ENCODE data around the gene A2M.

The A2M gene

GRCh38 chr12:9113987-9114309 is 1.8 kb downstream of the A2M start:
- Histone ChIP-seq H3K4me1 (no peaks in the 10 kb centered on the region), H3K4me3 (ENCODE audit: low read depth, low read length) (no peak overlapping the region), H3K9me3 (no peaks in the 10 kb centered on the region), H3K36me3 (no peaks in the 10 kb centered on the region), H3K27me3 (peaks cover 3% of the 10 kb centered on the region; the same call in 1 of the 2 replicates)
- no peak for DNase-seq
- no peak for TF ChIP-seq CTCF (IDR thresholded peaks at IDR 0.05; ENCODE audit: low read depth, low read length)

DNA sequence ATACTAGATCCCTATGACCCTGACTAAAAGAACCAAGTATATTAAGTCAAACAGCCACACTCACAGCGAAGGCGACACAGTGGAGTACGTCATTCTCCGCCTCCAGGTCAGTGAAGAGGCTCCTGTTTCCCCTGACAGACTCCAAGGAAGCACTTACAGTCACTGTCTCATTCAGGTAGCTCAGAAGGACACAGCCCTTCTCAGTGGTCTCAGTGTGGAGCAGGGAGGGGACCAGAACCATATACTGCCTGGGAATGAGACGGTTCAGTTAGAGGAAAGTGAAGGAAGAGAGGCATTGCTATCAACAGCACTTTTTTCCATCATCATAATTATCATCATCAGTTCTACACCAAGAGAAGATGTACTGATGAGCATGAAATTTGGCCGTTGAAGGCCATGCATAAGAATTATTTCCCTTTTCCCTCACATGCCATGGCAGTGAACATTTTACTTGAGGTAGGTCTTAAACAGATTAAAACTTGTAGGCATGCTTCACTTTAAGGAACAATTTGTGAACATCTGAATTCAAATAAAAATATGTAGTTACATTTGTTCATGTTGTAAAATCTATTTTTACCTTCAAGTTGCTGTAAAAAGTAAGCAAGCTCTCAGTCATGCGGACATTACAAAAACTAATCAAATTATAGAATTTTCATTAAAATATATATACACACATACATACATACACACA is 2.3 kb downstream of the A2M start:
- Histone ChIP-seq H3K4me1 (no peaks in the 10 kb centered on the region), H3K36me3 (no peaks in the 10 kb centered on the region), H3K9me3 (no peaks in the 10 kb centered on the region), H3K27me3 (peaks cover 3% of the 10 kb centered on the region; the same call in 1 of the 2 replicates), H3K4me3 (ENCODE audit: low read depth, low read length) (no peak overlapping the region)
- no peak for TF ChIP-seq CTCF (IDR thresholded peaks at IDR 0.05; ENCODE audit: low read depth, low read length)
- no peak for DNase-seq

- no peaks in the 10 kb centered on the region for H3K36me3 ChIP-seq
- H3K4me1 ChIP-seq = no peaks in the 10 kb centered on the region
- H3K9me3 ChIP-seq = no peaks in the 10 kb centered on the region
- no peak overlapping the region for H3K4me3 ChIP-seq (ENCODE audit: low read depth, low read length)
- TF ChIP-seq CTCF (IDR thresholded peaks at IDR 0.05; ENCODE audit: low read depth, low read length) = no peak
- DNase-seq = no peak
- no peaks in the 10 kb centered on the region for H3K27me3 ChIP-seq
Measured at GRCh38 chr12:9112076-9112853, 3.5 kb downstream of the A2M start.

GRCh38 chr12:9111525-9111924 is 4.2 kb downstream of the A2M start:
- Histone ChIP-seq H3K9me3 (no peaks in the 10 kb centered on the region), H3K36me3 (no peaks in the 10 kb centered on the region), H3K4me3 (ENCODE audit: low read depth, low read length) (no peak overlapping the region), H3K4me1 (no peaks in the 10 kb centered on the region), H3K27me3 (no peaks in the 10 kb centered on the region)
- no peak for DNase-seq
- TF ChIP-seq CTCF (IDR thresholded peaks at IDR 0.05; ENCODE audit: low read depth, low read length) = no peak

DNA sequence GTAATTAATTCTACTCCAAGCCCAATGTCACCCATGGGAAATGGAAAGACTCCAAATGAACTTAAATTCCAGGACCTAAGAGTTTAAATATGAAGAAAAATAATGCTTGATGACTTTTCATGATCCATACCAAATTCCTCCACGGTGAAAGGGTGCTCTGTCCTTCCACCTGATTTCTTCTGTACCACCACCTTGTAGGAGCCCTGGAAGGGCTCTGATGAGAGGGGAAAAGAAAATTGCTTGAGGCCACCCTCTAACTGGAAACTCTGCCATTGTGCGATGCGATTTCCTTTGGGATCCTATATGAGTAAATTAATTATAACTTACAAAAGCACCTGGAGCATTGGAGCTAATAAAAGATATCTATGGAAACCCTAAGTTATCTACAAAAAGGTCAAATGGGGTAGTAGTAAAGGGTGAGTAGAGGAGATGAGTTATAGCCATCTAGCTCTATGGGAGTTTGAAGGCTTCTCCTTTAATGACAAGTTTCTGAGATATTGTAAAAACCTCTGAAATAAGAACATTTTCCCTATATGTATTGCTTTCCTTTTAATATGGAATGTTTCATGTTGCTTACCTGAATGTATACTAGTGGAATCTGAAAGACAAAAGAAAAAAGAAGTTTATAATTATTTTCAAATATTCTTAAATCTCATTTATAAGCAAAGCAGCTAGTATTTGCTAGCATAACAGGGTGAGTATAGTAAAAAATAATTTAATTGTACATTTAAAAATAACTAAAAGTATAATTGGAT is 5.8 kb downstream of the A2M start:
- no peaks in the 10 kb centered on the region for H3K27me3 ChIP-seq
- TF ChIP-seq CTCF (IDR thresholded peaks at IDR 0.05; ENCODE audit: low read depth, low read length) = no peak
- H3K4me1 ChIP-seq = no peaks in the 10 kb centered on the region
- H3K36me3 ChIP-seq = no peaks in the 10 kb centered on the region
- DNase-seq = no peak
- H3K9me3 ChIP-seq = no peaks in the 10 kb centered on the region
- H3K4me3 ChIP-seq (ENCODE audit: low read depth, low read length) = no peak overlapping the region

- no peak for DNase-seq
- Histone ChIP-seq H3K4me3 (ENCODE audit: low read depth, low read length) (no peak overlapping the region), H3K27me3 (no peaks in the 10 kb centered on the region), H3K36me3 (no peaks in the 10 kb centered on the region), H3K4me1 (no peaks in the 10 kb centered on the region), H3K9me3 (no peaks in the 10 kb centered on the region)
- no peak for TF ChIP-seq CTCF (IDR thresholded peaks at IDR 0.05; ENCODE audit: low read depth, low read length)
Measured at GRCh38 chr12:9109213-9109522, 6.6 kb downstream of the A2M start.
